HepG2 (cell line): ENCODE measurements around the gene CMIP. TPM values are rescaled to one million over a fixed set of nuclear protein-coding genes. Genes with fewer than 3 reads are reported as not detected.

Source experiments
- CBFB ChIP-seq: sonication (generic); formaldehyde crosslinking; IDR thresholded peaks from 2 replicates; pipeline ENCODE4 v1.4.0; 2020; ENCODE audit warnings: missing genetic modification reagents
- CCAR2 ChIP-seq: fragments of 200-400 bp; formaldehyde crosslinking; optimal IDR thresholded peaks from 2 replicates; pipeline ENCODE3; 2018; ENCODE audit warnings: low read depth, mild to moderate bottlenecking, low read length, moderate library complexity
- CHD4 ChIP-seq: fragments of 200-600 bp; sonication (generic); IDR thresholded peaks from 2 replicates; pipeline ENCODE4 v1.7.0; 2017; ENCODE audit warnings: mild to moderate bottlenecking, low read length, borderline replicate concordance
- E2F1 ChIP-seq: sonication (generic); formaldehyde crosslinking; IDR thresholded peaks from 2 replicates; pipeline ENCODE4 v1.5.0; 2020; ENCODE audit warnings: missing genetic modification reagents
- FOSL1 ChIP-seq: sonication (generic); formaldehyde crosslinking; IDR thresholded peaks from 2 replicates; pipeline ENCODE4 v1.9.0; 2021; ENCODE audit warnings: missing genetic modification reagents, borderline replicate concordance
- GFI1 ChIP-seq: sonication (generic); formaldehyde crosslinking; IDR thresholded peaks from 2 replicates; pipeline ENCODE4 v1.5.0; 2020; ENCODE audit warnings: missing genetic modification reagents, mild to moderate bottlenecking, borderline replicate concordance
- GMEB2 ChIP-seq: IDR thresholded peaks from 2 replicates; pipeline ENCODE4 v1.6.1; 2016; ENCODE audit warnings: missing biosample characterization, missing genetic modification reagents, low read depth
- HNF4A ChIP-seq: sonication (generic); formaldehyde crosslinking; IDR thresholded peaks from 2 replicates; pipeline ENCODE4 v1.4.0; 2020; ENCODE audit warnings: missing genetic modification reagents
- MXD4 ChIP-seq: IDR thresholded peaks from 2 replicates; pipeline ENCODE4 v1.6.1; 2016; ENCODE audit warnings: mild to moderate bottlenecking, missing biosample characterization, missing genetic modification reagents
- MYC ChIP-seq: sonication (generic); formaldehyde crosslinking; IDR thresholded peaks from 2 replicates; pipeline ENCODE4 v1.9.0; 2021; ENCODE audit warnings: missing genetic modification reagents, borderline replicate concordance
- NFKBIZ ChIP-seq: IDR thresholded peaks from 2 replicates; pipeline ENCODE4 v1.6.1; 2018; ENCODE audit warnings: missing genetic modification reagents, missing compliant biosample characterization
- NKX3-1 ChIP-seq: sonication (generic); formaldehyde crosslinking; IDR thresholded peaks from 2 replicates; pipeline ENCODE4 v1.5.0; 2020; ENCODE audit warnings: missing genetic modification reagents
- PLSCR1 ChIP-seq: sonication (generic); formaldehyde crosslinking; IDR thresholded peaks from 2 replicates; pipeline ENCODE4 v1.5.0; 2020; ENCODE audit warnings: missing genetic modification reagents, mild to moderate bottlenecking, borderline replicate concordance
- PRMT3 ChIP-seq: sonication (generic); formaldehyde crosslinking; IDR thresholded peaks from 2 replicates; pipeline ENCODE4 v1.8.1; 2022; ENCODE audit warnings: low read depth, mild to moderate bottlenecking, moderate library complexity, missing genetic modification reagents, borderline replicate concordance
- RFXANK ChIP-seq: IDR thresholded peaks from 2 replicates; pipeline ENCODE4 v1.6.1; 2016
- SATB2 ChIP-seq: sonication (generic); formaldehyde crosslinking; IDR thresholded peaks from 2 replicates; pipeline ENCODE4 v1.5.0; 2020; ENCODE audit warnings: missing genetic modification reagents
- SRSF4 ChIP-seq: fragments of 200-400 bp; formaldehyde crosslinking; IDR thresholded peaks from one replicate; pipeline ENCODE4 v1.6.1; 2018; ENCODE audit warnings: mild to moderate bottlenecking, low read depth, low read length, moderate library complexity; ENCODE audit not compliant: poor library complexity, severe bottlenecking
- ZNF281 ChIP-seq: sonication (generic); formaldehyde crosslinking; IDR thresholded peaks from 2 replicates; pipeline ENCODE4 v1.4.0; 2020; ENCODE audit warnings: missing genetic modification reagents, borderline replicate concordance
- ZNF614 ChIP-seq: IDR thresholded peaks from 2 replicates; pipeline ENCODE4 v1.6.1; 2018; ENCODE audit warnings: missing biosample characterization, missing genetic modification reagents, inconsistent platforms, borderline replicate concordance
- ZNF644 ChIP-seq: IDR thresholded peaks from 2 replicates; pipeline ENCODE4 v1.6.1; 2016; ENCODE audit warnings: low read depth
- ZNF678 ChIP-seq: sonication (generic); formaldehyde crosslinking; IDR thresholded peaks from 2 replicates; pipeline ENCODE4 v1.4.0; 2020; ENCODE audit warnings: mild to moderate bottlenecking, missing genetic modification reagents
- ZNF75D ChIP-seq: sonication (generic); formaldehyde crosslinking; IDR thresholded peaks from 2 replicates; pipeline ENCODE4 v1.8.1; 2023; ENCODE audit warnings: missing genetic modification reagents, mild to moderate bottlenecking, borderline replicate concordance
- ZNF792 ChIP-seq: IDR thresholded peaks from 2 replicates; pipeline ENCODE4 v1.6.1; 2016
- ZSCAN22 ChIP-seq: sonication (generic); formaldehyde crosslinking; IDR thresholded peaks from 2 replicates; pipeline ENCODE4 v1.4.0; 2020; ENCODE audit warnings: mild to moderate bottlenecking, missing genetic modification reagents
- polyA plus RNA-seq, 8 experiments: library from polyadenylated mRNA; depleted of rRNA in 3 of 8; stranded (reverse) in 7 of 8; unstranded in 1 of 8; fragments of >200 nt; fragmentation: Illumina TruSeq in 4 of 8; extraction: Trizol in 4 of 8; gene quantifications; 2 replicates each; pipeline versions ENCODE4 v1.2.1 to v1.2.3, GENCODE V29; 2011 to 2016; ENCODE audit warnings: low read depth in 4 of 8, missing spikeins in 1 of 8, mixed read lengths in 1 of 8; ENCODE audit not compliant: insufficient read depth in 1 of 8
- total RNA-seq, 5 experiments: library from RNA; depleted of rRNA; stranded (reverse); fragments of >200 nt; fragmentation: Illumina TruSeq; extraction: Trizol; gene quantifications; 2 replicates each; pipeline ENCODE4 v1.2.3, GENCODE V29; 2016; ENCODE audit warnings: low read depth in 1 of 5

CMIP gene
- total and polyA plus RNA-seq, 2 of the 13 experiments (the other 11 are each of a cell fraction or from before 2014, with no cell fraction given) = 10.9 to 18.1 TPM

- peak; percentile 66 for TF ChIP-seq CCAR2
- TF ChIP-seq ZSCAN22 (CRISPR knock-in tag) = no peak
- 0 out of 2 replicates have a peak, but pooled peaks have one; percentile 37 for TF ChIP-seq E2F1 (CRISPR knock-in tag)
- no peak for TF ChIP-seq FOSL1
- peak; percentile 83 for TF ChIP-seq GFI1
- no peak for TF ChIP-seq ZNF75D
- peak; percentile 78; the same call in 1 of the 2 replicates for TF ChIP-seq CBFB (CRISPR knock-in tag)
- no peak for TF ChIP-seq ZNF678 (CRISPR knock-in tag)
- 0 out of 2 replicates have a peak, but pooled peaks have one; percentile 39 for TF ChIP-seq GMEB2 (CRISPR knock-in tag)
- TF ChIP-seq ZNF644 = peak; percentile 70
- TF ChIP-seq CHD4 = peak; percentile 40; the same call in 1 of the 2 replicates
- no peak for TF ChIP-seq RFXANK (CRISPR knock-in tag)
- TF ChIP-seq HNF4A (CRISPR knock-in tag) = peak; percentile 99
- no peak for TF ChIP-seq SRSF4
- TF ChIP-seq ZNF792 = peak; percentile 85
- peak; percentile 81; the same call in 1 of the 2 replicates for TF ChIP-seq ZNF614 (CRISPR knock-in tag)
- no peak for TF ChIP-seq PLSCR1 (CRISPR knock-in tag)
- peak; percentile 96 for TF ChIP-seq NKX3-1 (CRISPR knock-in tag)
- peak; percentile 93; the same call in 1 of the 2 replicates for TF ChIP-seq NFKBIZ (CRISPR knock-in tag)
- peak; percentile 51; the same call in 1 of the 2 replicates for TF ChIP-seq SATB2 (CRISPR knock-in tag)
- TF ChIP-seq PRMT3 (CRISPR knock-in tag) = 0 out of 2 replicates have a peak, but pooled peaks have one; percentile 9
- TF ChIP-seq MYC (CRISPR knock-in tag) = peak; percentile 91
- TF ChIP-seq MXD4 (CRISPR knock-in tag) = peak; percentile 77; the same call in 1 of the 2 replicates
- TF ChIP-seq ZNF281 (CRISPR knock-in tag) = peak; percentile 85
Measured at GRCh38 chr16:81451753-81452680, 7.4 kb downstream of the CMIP start (continued).
